Activated CD4-positive, CD25-positive, alpha-beta regulatory T cell treated with anti-CD3 and anti-CD28 coated beads, Interleukin-2, amount 50 U/mL, for 24 hours (primary cell): Measurements from ENCODE around the gene NXF3.
"Not testable (repeated sequence)": the region's sequence is repeated elsewhere in the genome, so short reads cannot be mapped to it uniquely, and the experiment has no call there.

ENCODE experiments used
- ATAC-seq, 2 donors: fragments of 150-1000 bp; cut with Tn5 transposase; one replicate each; pipeline ENCODE4 v1.10.0; 2021; ENCODE audit warnings: mild to moderate bottlenecking in 1 of 2, moderate library complexity in 1 of 2

The NXF3 gene, protein sequence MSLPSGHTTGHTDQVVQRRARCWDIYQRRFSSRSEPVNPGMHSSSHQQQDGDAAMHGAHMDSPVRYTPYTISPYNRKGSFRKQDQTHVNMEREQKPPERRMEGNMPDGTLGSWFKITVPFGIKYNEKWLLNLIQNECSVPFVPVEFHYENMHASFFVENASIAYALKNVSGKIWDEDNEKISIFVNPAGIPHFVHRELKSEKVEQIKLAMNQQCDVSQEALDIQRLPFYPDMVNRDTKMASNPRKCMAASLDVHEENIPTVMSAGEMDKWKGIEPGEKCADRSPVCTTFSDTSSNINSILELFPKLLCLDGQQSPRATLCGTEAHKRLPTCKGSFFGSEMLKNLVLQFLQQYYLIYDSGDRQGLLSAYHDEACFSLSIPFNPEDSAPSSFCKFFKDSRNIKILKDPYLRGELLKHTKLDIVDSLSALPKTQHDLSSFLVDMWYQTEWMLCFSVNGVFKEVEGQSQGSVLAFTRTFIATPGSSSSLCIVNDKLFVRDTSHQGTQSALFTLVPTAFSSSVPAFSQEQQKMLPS

DNA sequence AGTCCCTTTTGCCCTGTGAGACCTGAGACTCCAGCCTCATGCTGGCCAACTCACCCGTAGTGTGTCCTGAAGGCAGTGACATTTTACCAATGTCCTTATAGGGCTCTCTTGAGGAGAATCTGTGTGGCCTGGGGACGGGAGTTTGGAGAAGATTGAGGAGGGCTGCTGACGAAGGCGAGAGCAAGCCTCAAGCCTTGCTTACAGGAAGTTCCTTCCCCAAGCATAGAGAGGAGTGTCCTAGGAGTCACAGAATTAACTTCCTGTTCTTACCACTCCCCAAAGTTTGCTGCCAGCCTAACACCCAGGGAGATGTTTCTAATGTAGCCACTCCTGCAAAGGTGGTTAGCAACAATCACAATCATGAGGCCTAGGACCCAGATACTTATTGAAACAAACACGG is at the start of gene NXF3:
Gene NXF3 (minus strand): TSS at position 202 of the 400 bp plus-strand sequence. CDS start 120 bp downstream, at position 82.
- ATAC-seq: no peak

DNA sequence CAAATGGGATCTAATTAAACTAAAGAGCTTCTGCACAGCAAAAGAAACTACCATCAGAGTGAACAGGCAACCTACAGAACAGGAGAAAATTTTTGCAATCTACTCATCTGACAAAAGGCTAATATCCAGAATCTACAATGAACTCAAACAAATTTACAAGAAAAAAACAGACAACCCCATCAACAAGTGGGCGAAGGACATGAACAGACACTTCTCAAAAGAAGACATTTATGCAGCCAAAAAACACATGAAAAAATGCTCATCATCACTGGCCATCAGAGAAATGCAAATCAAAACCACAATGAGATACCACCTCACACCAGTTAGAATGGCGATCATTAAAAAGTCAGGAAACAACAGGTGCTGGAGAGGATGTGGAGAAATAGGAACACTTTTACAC is 43.6 kb upstream of the NXF3 start:
- not testable (repeated sequence) for ATAC-seq

DNA sequence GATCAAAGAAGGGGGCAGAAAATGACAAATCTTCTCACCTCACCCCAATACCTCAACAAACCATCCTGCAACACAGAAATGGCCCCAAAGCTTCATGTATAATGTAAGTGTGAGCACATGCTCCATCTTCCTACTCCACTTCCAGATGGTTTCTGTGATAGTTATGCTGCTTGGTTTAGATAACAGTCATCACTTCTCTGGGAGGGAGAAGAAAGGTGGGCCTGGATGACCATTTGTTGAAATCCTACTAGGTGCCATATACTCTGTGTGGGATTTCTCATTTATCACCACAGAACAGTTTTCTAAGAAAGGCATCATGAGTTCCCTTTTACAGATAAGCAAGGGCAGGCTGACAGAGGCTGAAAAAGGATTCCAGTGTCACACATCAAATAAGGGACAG is 31.3 kb upstream of the NXF3 start:
- ATAC-seq: no peak

DNA sequence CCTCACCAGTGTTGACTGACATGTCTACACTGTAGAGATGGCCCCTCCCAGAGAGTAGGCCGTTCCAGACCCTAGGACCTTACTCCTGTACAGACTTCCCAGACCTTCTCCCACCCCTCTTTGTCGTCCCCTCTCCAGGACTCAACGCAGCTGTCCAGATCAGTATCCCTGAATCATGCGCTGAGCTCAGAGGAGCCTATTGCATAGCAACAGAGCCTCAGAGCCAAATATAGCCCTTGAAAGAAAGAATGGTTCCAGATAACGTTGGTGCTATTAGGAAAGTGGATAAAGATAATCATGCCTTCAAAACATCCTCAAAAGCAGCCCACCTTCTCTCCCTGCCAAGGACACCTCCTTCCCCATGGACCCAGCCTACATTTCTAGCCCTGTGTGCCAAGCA is 27.8 kb upstream of the NXF3 start:
- ATAC-seq: no peak

DNA sequence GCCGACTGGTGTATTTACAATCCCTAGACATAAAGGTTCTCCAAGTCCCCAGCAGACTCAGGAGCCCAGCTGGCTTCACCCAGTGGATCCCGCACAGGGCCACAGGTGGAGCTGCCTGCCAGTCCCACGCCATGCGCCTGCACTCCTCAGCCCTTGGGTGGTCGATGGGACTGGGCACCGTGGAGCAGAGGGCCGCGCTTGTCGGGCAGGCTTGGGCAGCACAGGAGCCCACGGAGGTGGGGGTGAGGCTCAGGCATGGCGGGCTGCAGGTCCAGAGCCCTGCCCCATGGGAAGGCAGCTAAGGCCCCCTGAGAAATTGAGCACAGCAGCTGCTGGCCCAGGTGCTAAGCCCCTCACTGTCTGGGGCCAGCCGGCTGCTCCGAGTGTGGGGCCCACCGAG is 24.0 kb upstream of the NXF3 start:
- ATAC-seq: not testable (repeated sequence)

DNA sequence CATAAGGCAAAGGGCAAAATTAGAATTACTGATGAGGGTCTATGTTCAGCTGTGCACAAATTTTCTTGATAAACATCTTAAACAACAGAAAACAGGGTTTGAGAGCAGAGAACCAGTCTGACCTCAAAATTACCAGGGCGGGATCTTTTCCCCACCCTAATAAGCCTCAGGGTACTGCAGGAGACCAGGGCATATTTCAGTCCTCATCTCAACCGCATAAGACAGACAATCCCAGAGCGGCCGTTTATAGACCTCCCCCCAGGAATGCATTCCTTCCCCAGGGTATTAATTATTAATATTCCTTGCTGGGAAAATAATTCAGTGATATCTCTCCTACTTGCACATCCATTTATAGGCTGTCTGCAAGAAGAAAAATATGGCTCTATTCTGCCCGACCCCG is 16.6 kb upstream of the NXF3 start:
- ATAC-seq: not testable (repeated sequence)

DNA sequence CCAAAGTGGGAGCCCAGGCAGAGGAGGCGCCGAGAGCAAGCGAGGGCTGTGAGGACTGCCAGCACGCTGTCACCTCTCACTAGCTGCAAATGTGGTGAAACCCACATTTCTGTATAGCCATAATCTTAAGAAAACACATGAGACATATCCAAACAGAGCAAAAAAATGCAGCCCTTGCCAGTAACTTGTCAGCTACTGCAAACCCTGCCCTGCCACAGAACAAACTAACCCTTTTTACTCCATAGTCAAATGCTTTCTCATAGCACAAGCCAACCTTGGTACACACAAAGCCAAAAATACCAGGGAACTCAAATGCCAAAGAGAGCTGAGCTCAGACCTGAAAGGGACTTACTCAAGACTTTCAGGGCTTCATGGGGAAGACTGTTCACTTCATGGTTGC is 14.9 kb upstream of the NXF3 start:
- ATAC-seq: no peak

DNA sequence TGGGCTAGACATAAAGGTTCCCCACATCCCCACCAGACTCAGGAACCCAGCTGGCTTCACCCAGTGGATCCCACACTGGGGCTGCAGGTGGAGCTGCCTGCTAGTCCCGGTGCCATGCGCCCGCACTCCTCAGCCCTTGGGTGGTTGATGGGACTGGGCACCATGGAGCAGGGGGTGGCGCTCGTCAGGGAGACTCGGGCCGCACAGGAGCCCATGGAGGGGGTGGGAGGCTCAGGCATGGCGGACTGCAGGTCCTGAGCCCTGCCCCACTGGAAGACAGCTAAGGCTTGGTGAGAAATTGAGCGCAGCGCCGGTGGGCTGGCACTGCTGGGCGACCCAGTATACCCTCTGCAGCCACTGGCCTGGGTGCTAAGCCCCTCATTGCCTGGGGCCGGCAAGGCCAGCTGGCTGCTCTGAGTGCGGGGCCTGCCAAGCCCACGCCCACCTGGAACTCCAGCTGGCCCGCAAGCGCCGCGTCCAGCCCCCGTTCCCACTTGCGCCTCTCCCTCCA is 14.3 kb upstream of the NXF3 start:
- ATAC-seq: not testable (repeated sequence)

DNA sequence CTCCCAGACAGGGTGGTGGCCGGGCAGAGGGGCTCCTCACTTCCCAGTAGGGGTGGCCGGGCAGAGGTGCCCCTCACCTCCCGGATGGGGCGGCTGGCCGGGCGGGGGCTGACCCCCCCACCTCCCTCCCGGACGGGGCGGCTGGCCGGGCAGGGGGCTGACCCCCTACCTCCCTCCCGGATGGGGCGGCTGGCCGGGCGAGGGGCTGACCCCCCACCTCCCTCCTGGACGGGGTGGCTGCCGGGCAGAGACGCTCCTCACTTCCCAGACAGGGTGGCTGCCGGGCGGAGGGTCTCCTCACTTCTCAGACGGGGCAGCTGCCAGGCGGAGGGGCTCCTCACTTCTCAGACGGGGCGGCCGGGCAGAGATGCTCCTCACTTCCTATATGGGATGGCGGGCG is 11.4 kb upstream of the NXF3 start:
- not testable (repeated sequence) for ATAC-seq

DNA sequence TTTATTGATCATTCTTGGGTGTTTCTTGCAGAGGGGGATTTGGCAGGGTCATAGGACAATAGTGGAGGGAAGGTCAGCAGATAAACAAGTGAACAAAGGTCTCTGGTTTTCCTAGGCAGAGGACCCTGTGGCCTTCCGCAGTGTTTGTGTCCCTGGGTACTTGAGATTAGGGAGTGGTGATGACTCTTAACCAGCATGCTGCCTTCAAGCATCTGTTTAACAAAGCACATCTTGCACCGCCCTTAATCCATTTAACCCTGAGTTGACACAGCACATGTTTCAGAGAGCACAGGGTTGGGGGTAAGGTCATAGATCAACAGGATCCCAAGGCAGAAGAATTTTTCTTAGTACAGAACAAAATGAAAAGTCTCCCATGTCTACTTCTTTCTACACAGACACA is 10.9 kb upstream of the NXF3 start:
- not testable (repeated sequence) for ATAC-seq

DNA sequence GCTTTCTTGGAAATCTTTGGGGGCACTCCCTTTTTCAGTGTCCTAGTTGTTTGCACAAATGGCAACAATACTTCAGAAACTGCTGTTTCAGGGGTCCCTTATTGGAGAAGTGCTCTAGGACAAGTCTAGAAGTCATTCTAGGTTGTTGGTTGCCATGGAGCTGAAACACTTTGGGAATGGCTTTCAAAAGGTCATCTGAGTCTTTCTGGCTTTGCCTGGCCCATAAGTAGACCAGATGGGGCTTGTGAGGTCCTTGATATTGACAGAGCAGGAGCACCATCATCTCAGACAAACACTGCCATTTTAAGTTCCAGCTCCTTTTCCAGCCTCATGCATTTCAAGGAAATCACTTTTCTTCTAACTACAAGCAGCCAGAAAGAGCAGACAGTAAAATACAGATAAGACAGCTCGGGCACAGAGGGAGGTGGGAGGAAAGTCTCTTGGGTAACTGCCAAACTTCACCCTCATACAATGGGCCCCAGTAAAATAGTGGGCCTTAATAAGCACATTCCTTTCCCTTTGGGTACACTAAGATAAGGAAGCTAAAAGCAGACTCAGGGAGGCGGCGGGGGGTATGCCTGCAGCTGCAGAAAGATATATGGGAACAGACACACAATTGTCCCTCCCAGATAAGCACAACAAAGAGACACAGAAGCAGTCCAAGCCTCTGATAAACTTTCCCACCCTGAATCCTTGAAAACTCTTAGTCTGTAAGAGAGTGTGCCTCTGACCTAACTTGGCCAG is 8.5 kb upstream of the NXF3 start:
- ATAC-seq: no peak

DNA sequence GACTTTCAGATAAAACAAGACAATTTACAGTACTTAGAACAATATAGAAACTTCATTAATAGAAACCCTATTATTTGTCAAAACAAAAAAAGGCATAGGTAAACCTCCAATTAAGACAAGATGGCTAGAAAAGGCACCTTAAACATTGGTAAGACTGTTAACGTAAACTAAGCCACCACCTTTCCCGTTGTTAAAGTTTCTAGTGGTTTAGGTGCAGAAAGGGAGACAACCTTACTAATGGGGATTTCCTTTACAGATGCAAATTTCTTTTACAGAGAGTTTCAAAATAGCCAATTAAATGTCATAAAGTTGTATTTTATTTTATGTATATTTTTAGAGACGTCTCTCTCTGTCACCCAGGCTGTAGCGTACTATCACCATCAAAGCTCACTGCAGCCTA is 7.5 kb upstream of the NXF3 start:
- ATAC-seq: no peak

DNA sequence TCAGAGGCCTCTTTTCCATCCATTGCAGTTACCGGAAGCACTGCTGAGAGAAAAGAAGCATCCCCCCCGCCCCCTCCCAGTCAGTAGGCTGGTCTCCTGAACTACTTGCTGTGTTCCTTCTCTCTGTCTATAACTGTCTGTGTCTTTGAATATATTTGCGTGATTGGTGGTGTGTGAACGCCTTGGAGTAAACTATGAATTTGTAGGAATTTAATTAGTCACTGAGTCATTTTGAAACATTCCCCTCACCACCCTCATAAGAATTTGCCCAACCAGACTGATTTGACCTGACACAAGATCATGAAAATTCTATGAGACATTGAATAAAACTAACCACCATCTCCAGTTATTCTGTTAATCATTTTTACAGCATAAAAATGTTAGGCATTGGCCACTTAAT is 6.7 kb upstream of the NXF3 start:
- ATAC-seq: no peak

DNA sequence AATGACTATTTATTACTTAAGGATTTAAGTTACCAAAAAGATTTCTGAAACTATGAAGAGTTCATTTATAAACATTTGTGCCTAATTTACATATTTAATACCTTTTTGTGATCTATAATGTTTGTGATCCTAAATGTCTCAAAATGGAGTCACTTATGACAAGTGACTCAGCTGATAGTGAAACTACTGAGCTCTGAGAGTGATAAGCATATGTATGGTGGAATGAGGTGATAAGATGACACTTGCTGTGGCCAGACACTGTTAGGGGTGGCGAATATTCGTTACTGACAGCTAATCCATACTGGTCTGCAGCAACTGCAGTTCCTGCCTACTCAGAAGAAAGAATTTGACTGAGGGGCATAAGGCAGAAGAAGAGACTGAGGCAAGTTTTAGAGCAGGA is 5.5 kb upstream of the NXF3 start:
- no peak for ATAC-seq

DNA sequence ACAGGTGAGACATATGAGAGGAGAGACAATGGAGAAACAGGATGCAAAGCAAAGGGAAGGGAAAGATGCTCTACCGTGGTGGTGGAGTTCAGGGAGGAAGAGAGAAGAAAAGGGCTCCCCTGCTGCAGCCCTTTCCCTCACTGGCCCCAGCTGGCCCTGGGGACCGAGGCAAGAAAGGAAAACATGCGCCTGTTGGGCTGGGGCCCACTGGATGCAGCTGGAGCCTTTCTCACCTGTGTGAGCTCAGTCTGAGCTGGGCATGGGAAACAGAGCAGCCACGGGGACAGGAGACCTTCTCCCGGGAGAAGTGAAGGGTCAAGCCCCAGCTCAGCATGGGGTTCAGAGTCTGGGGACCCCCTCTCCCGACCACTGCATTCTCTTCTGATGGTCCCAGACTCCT is 11.9 kb downstream of the NXF3 start:
- no peak for ATAC-seq

DNA sequence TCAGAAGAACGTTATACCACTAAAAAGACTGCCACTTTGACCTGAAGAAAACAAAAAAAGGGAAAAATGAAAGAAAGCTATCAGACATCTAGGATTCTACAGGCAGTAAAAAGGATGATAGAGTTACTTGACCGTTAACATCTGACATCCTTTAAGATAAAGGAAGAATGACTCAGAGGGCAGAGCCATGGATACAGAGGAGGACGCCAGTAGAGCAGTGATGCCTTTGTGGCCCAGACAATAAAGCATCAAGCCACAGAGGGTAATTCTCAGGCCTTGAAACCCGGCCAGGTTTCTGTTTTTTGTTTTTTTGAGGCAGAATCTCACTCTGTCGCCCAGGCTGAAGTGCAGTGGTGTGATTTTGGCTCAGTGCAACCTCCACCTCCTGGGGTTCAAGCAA is 19.5 kb downstream of the NXF3 start:
- no peak for ATAC-seq

DNA sequence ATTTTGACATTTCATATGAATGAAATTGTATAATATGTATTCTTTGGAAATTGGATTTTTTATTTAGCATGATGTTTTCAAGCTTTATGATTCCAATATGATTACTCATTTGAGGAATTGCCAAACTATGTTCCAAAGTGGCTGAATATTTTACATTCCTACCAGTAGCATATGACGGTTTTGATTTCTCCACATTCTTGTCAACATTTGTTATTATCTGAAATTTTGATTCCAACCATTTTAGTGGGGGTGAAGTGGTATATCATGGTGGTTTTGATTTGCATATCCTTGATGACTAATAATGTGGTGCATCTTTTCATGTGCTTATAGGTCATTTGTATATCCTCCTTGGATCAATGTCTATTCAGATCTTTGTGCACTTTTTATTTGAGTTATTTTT is 26.3 kb downstream of the NXF3 start:
- ATAC-seq: no peak

DNA sequence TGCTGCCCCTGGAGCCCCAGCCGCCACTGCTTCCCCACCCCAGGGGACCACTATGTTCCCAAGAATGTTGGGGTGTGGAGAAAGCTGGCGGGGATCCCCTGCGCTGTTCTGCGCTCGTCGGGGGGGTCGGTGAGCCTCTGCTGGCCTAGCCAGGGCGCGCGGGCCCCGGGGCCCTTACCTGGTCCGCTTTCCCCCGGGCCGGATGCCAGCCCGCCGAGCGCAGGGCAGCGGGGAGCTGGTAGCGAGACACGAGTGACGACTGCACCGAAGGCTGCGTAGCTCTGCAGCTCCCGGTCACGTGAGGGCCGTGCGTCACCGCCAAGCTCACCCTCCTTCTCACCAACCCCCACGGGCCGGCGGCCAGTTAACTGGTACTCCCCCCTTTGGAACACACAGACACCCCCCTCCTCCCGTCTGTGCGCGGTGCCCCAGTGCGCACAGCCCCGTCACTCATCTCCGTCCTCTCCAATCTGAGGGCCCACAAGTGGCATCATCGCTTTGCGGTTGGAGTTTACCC is 29.0 kb downstream of the NXF3 start, which contains the start of gene BEX1:
Gene BEX1 (minus strand): TSS at position 254 of the 517 bp plus-strand sequence. CDS start 897 bp downstream, outside the sequence.
- ATAC-seq: peak; percentile 28 to 30

DNA sequence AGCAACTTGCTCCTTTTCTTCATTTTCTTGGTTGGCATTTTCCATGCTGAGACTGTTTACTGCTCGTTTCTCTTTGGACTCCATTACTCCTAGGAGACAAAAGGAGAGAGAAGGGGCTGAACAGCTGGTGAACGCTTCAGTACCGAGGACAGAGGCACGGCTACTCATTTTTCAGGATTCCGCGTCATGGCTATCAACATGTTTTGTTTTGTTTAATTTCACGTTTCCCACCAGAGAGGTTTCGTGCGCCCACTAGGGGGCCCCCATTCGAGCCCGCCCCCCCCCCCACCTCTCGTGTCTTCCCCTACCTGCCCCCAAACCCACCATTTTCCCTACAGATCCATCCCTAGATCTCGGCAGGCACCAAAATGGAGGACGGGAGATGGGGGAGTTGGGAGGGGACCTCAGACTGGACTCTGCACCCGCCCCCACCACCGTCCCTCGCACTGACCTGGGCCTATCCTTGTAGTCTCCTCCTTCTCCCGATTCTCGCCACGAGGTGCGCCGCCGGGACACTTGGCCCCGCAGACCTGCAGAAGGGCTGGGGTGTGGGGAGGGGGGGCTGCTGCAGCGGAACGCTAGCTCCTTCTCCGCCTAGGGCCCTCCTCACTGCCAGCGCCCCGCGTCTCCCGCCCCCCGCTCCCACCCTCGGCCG is 29.6 kb downstream of the NXF3 start:
- no peak for ATAC-seq

DNA sequence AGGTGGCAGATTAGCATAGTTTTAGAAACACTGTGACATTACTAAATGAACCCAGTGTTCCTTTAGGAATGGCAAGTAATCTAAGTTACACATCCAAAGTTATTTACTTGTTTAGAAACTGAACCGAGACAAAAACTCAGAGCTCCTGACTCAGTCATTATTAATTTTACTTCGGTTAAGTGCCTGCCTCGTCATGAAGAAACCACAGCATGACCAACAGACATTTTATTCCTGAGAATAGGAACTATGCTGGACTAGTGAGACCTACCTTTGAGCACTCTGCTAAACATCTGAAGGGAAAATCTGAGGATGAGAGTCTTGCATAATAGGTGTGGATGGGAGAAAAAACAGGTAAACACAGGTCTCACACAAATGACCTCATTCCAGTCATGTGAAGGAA is 31.5 kb downstream of the NXF3 start:
- ATAC-seq: no peak

DNA sequence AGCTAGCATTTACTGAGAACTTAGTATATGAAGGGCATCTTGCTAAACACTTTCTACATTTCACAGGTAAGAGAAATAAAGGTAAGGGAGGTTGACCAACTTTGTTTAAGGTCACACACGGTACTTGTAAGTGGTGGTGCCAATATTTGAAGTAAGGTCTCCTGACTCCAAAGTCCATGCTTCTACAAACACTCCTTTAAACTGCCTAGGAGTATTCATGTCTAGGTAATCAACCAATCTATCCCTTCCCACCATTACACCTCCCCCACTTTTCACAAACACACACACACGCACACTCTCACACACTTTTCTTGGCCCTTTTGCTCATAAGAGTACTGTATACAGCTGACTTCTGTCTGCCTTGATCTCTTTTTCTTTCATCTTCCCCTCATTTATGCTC is 36.0 kb downstream of the NXF3 start:
- ATAC-seq: no peak

DNA sequence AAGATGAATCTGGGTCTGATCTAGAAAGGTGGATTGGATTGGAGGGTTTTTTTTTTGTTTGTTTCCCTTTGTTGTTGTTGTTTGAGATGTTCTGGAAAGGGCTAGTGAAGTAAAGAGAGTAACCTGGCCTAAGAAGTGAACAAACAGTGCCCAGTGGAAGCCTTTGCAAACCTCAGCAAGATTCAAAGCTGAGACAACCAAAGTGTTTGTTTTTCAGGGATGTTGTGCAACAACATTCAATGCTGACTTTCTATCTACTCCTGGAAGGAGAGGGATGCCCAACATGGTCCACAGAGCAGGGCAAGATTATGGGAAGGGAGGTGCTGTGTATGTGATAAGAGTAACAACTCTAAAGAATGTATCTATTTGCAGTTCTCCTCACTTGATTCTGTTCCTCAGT is 40.3 kb downstream of the NXF3 start:
- ATAC-seq: no peak

DNA sequence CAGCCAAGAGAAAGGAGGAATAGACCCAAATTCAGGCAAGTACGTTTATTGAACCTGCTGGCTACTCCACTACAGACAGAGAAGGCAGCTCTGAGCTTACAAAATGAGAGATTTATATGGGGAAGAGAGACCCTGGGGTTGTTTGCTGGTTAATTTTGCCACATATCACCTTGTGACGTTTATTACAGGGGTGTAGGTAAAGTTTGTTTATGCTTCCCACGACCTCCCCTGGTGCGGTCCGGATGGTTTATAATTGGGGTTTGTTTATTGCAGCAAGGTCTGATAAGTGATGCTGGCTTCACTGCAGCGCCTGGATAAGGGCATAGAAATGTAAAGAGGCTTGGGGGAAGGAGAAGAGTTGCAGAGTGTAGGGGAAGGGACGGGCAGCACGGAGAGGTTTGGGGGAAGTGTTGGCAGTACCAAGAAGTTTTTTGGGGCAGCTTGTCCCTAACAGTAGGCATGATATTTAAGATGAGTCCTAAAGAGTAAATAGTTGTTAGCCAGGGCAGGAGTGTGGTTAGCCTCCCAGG is 41.6 kb downstream of the NXF3 start:
- no peak for ATAC-seq
